Measurements from ENCODE around the gene TANK.

DNA sequence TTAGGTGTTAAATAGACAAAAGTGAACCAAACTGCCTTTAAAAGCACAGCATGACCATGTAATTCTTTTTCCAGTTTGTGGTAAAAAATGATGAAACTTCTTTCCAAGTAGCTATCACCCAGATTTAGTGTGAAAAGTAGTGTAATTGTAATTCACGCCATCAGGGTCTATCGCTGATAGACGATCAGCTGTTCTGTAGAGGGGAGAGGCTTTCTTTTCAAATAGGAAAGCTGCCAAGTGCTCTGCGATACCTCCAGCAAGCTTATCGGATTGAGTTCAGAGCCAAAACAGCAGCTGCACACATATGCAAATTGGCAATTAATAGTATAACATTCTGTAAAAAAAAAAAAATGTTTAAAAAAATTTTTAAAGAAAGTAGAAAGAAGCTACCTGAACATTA is 86.1 kb downstream of the TANK start:
- TF ChIP-seq, protein P1, sequence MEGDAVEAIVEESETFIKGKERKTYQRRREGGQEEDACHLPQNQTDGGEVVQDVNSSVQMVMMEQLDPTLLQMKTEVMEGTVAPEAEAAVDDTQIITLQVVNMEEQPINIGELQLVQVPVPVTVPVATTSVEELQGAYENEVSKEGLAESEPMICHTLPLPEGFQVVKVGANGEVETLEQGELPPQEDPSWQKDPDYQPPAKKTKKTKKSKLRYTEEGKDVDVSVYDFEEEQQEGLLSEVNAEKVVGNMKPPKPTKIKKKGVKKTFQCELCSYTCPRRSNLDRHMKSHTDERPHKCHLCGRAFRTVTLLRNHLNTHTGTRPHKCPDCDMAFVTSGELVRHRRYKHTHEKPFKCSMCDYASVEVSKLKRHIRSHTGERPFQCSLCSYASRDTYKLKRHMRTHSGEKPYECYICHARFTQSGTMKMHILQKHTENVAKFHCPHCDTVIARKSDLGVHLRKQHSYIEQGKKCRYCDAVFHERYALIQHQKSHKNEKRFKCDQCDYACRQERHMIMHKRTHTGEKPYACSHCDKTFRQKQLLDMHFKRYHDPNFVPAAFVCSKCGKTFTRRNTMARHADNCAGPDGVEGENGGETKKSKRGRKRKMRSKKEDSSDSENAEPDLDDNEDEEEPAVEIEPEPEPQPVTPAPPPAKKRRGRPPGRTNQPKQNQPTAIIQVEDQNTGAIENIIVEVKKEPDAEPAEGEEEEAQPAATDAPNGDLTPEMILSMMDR (conservative IDR thresholded peaks at IDR 0.05; ENCODE audit: low read length) = no peak
- TF ChIP-seq EZH2phosphoT487 (IDR thresholded peaks at IDR 0.05; ENCODE audit: borderline replicate concordance) = no peak
